ENCODE results near the gene CDH4. TPM values are rescaled to one million over a fixed set of nuclear protein-coding genes. Genes with fewer than 3 reads are reported as not detected.

Gene CDH4
- total and polyA plus RNA-seq, 2 of the 13 experiments (the other 11 are each of a cell fraction or from before 2014, with no cell fraction given): not detected

DNA sequence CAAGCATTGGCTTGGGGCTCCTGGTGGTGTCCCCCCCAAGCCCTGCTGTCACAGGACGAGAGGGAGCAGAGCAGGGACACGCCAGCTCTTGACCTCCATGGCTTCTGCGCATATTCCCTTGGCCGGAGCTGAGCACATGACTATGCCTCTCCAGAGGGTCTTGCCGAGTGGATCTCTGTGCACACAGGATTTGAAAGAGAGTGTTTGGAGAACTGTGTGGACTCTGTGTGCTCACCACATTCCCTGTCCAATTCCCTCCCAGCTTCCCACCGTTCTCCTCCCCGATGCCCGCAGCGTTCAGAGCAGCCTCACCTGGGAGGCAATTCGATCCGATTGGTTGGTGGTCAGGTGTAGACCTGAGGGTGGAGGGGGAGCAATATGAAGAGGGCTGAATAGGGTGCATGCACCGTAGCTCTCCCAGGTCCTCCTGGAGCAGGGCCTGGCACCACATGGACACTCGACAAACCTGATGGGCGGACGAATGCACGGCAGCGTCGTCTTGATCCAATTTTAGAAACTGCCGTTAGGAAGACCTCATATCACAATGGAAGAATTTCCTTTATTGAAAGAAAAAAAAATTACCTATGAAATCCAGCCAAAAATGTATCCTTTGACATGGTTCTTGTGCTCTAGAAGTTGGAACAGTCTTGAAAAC lies 287.8 kb downstream of the CDH4 start:
- TF ChIP-seq CEBPB (IDR thresholded peaks at IDR 0.05; ENCODE audit: borderline replicate concordance, low read depth, low read length) (no peak), SRF (IDR thresholded peaks at IDR 0.05; ENCODE audit: low read depth, low read length) (no peak), ZNF274 (CRISPR knock-in tag; IDR thresholded peaks at IDR 0.05) (no peak), ZNF704 (CRISPR knock-in tag; IDR thresholded peaks at IDR 0.05; ENCODE audit: borderline replicate concordance) (no peak), EHMT2 (IDR thresholded peaks at IDR 0.05; ENCODE audit: borderline replicate concordance, low read depth, low read length) (no peak), TBP (CRISPR knock-in tag; IDR thresholded peaks at IDR 0.05) (no peak), TARDBP (CRISPR knock-in tag; IDR thresholded peaks at IDR 0.05) (no peak), LCORL (IDR thresholded peaks at IDR 0.05) (no peak), LCORL (CRISPR knock-in tag; IDR thresholded peaks at IDR 0.05) (no peak), ZFP41 (CRISPR knock-in tag; IDR thresholded peaks at IDR 0.05; ENCODE audit: borderline replicate concordance) (no peak)

More for the DNA sequence above, 287.8 kb downstream of the CDH4 start:
- no TSS peak for BruUV-seq (replicated peaks)
- no peak overlapping the region for H3K4me2 ChIP-seq (ENCODE audit: low read depth, low read length)
- WGBS (ENCODE audit: low lambda C conversion rate): 62% methylated on average over 19 of the region's 19 CpGs
- no peaks in the 10 kb centered on the region for H3K36me3 ChIP-seq (replicated peaks in 1 of 2; ENCODE audit: control insufficient read depth in 1 of 2, insufficient read depth in 2 of 2, low read length in 2 of 2)
- no peaks in the 10 kb centered on the region for H3K79me2 ChIP-seq (ENCODE audit: insufficient read depth, low read length)
- peaks cover 18 to 81% of the 10 kb centered on the region in 2 experiments; a peak in 4 of 5 replicates for H3K27me3 ChIP-seq (ENCODE audit: control insufficient read depth in 1 of 2, insufficient read depth in 2 of 2, low read length in 2 of 2)
- H3K9me3 ChIP-seq (ENCODE audit: low read length): no peaks in the 10 kb centered on the region
- intact Hi-C loops (cut with micrococcal nuclease; ENCODE audit: unreplicated experiment) (no loop called here), in situ Hi-C loops (cut with HindIII; ENCODE audit: extremely low pct_ligation_motif_present, low pct_unique_long_range_greater_than_20kb) (no loop called here)
- DNase-seq (ENCODE audit: low spot score) (no peak), ATAC-seq (no peak), FAIRE-seq (no peak)
- H3K27ac ChIP-seq (ENCODE audit: extremely low read length, insufficient read depth, low read length): no peak overlapping the region
- no peaks in the 10 kb centered on the region for H3K4me1 ChIP-seq (ENCODE audit: insufficient read depth, low read length)
- no peak overlapping the region for H3K4me3 ChIP-seq (replicated peaks in 1 of 3; ENCODE audit: insufficient read depth in 1 of 3, low read depth in 2 of 3, low read length in 3 of 3)
- POLR2A ChIA-PET: no interaction called here
- CTCF ChIA-PET (ENCODE audit: low intra/inter-chr PET ratio, low total read pairs): no interaction called here
- H4K20me1 ChIP-seq (ENCODE audit: insufficient read depth, low read length): no peaks in the 10 kb centered on the region
- no peak overlapping the region for H2AFZ ChIP-seq (ENCODE audit: low read length)
- no peak overlapping the region for H3K9ac ChIP-seq (ENCODE audit: insufficient read depth, low read depth, low read length)

Measured in HepG2 (cell line).